ENCODE data around the gene IRS2. TPM values are rescaled to one million over a fixed set of nuclear protein-coding genes. Genes with fewer than 3 reads are reported as not detected.

IRS2 gene
- total and polyA plus RNA-seq, 2 donors (not counting 3 experiments of a cell fraction or from before 2014, with no cell fraction given) = 1.6 to 4.4 TPM

- H3K4me1 ChIP-seq (ENCODE audit: control insufficient read depth, extremely low read depth, insufficient read depth, low read length) = no peaks in the 10 kb centered on the region
- intact Hi-C loops (cut with micrococcal nuclease) = no loop called here
- H3K9me3 ChIP-seq (replicated peaks; ENCODE audit: control insufficient read depth, insufficient read depth, low read length) = no peaks in the 10 kb centered on the region
- H2AFZ ChIP-seq (ENCODE audit: low read depth, low read length) = no peak overlapping the region
- ChIA-PET CTCF (interaction anchor here (1.4 kb wide), 1 partner anchor 8 kb away, joined by 3 read pairs; no protein-coding TSS in a partner anchor), POLR2A (no interaction called here)
- H4K20me1 ChIP-seq (replicated peaks; ENCODE audit: control insufficient read depth, extremely low read depth, insufficient read depth, low read length) = no peaks in the 10 kb centered on the region
- H3K9ac ChIP-seq (replicated peaks; ENCODE audit: extremely low read depth, insufficient read depth, low read length) = no peak overlapping the region
- no TSS peak for BruUV-seq (replicated peaks)
- no peaks in the 10 kb centered on the region for H3K27me3 ChIP-seq (ENCODE audit: control insufficient read depth in 2 of 2, insufficient read depth in 2 of 2, low read length in 2 of 2)
- no peaks in the 10 kb centered on the region for H3K79me2 ChIP-seq (ENCODE audit: control insufficient read depth, insufficient read depth, low read length)
- FAIRE-seq (no peak), DNase-seq (ENCODE audit: low read depth, low spot score) (no peak)
- H3K9me1 ChIP-seq (replicated peaks; ENCODE audit: control insufficient read depth, extremely low read depth, insufficient read depth, low read length) = no peaks in the 10 kb centered on the region
- TF ChIP-seq MYC (IDR thresholded peaks at IDR 0.05; ENCODE audit: low read depth, low read length) (no peak), MAX (IDR thresholded peaks at IDR 0.05; ENCODE audit: insufficient read depth, insufficient read length) (no peak), JUN (IDR thresholded peaks at IDR 0.05; ENCODE audit: borderline replicate concordance, insufficient read depth, insufficient read length, low read depth) (no peak), FOS (IDR thresholded peaks at IDR 0.05; ENCODE audit: borderline replicate concordance, insufficient read depth, low read length) (no peak)
- H3K4me2 ChIP-seq (ENCODE audit: insufficient read depth, low read length) = no peak overlapping the region
- dilution Hi-C loops (cut with MboI; ENCODE audit: extremely low pct_ligation_motif_present, low sequenced_read_pairs) = no loop called here
- no peak overlapping the region for H3K27ac ChIP-seq (ENCODE audit: insufficient read depth, low read depth, low read length)
- H3K4me3 ChIP-seq (replicated peaks in 1 of 3; ENCODE audit: insufficient read depth in 1 of 3, low read depth in 1 of 3, low read length in 3 of 3) = no peak overlapping the region
- no peaks in the 10 kb centered on the region for H3K36me3 ChIP-seq (ENCODE audit: control insufficient read depth in 2 of 2, extremely low read depth in 1 of 2, insufficient read depth in 2 of 2, low read length in 2 of 2)
Observed at GRCh38 chr13:109759609-109760008, 26.8 kb downstream of the IRS2 start.

DNA sequence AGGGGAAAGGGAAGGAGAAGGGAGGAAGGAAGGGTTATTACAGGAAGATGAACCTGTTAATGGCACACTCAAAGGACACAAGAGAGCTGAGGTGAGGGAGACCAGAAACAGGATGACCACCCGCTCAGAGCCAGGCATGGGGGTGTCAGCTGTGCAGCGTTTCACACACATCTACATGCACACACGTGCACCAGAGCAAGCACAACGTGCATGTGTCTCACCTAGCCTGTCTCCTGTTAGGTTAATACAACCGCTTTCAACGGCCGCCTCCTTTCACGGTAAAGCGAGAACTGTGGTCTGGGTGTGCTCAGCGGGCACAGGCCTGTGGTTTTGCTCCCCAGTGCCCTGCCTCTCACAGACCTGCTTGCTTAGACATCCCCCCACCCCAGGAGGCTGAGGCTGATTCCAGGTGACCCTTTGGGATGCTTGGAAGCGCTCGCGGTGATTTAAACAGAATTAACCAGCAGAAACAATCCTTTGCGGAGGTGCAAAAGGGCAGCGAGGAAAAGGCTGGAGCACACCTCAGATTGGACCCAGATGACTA lies 27.4 kb downstream of the IRS2 start:
- TF ChIP-seq FOS (IDR thresholded peaks at IDR 0.05; ENCODE audit: borderline replicate concordance, insufficient read depth, low read length) (no peak), GATA2 (IDR thresholded peaks at IDR 0.05; ENCODE audit: insufficient read depth, insufficient read length, low read depth, low read length) (no peak)
- TF ChIP-seq, protein P1, sequence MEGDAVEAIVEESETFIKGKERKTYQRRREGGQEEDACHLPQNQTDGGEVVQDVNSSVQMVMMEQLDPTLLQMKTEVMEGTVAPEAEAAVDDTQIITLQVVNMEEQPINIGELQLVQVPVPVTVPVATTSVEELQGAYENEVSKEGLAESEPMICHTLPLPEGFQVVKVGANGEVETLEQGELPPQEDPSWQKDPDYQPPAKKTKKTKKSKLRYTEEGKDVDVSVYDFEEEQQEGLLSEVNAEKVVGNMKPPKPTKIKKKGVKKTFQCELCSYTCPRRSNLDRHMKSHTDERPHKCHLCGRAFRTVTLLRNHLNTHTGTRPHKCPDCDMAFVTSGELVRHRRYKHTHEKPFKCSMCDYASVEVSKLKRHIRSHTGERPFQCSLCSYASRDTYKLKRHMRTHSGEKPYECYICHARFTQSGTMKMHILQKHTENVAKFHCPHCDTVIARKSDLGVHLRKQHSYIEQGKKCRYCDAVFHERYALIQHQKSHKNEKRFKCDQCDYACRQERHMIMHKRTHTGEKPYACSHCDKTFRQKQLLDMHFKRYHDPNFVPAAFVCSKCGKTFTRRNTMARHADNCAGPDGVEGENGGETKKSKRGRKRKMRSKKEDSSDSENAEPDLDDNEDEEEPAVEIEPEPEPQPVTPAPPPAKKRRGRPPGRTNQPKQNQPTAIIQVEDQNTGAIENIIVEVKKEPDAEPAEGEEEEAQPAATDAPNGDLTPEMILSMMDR (IDR thresholded peaks at IDR 0.05; ENCODE audit: extremely low read depth in 1 of 2, insufficient read depth in 1 of 2, low read depth in 1 of 2, low read length in 2 of 2) = no peak
- H3K4me3 ChIP-seq (replicated peaks in 1 of 3; ENCODE audit: insufficient read depth in 1 of 3, low read depth in 1 of 3, low read length in 3 of 3) = no peak overlapping the region
- no peaks in the 10 kb centered on the region for H3K27me3 ChIP-seq (ENCODE audit: control insufficient read depth in 2 of 2, insufficient read depth in 2 of 2, low read length in 2 of 2)
- BruUV-seq (replicated peaks) = no TSS peak
- no peaks in the 10 kb centered on the region for H3K79me2 ChIP-seq (ENCODE audit: control insufficient read depth, insufficient read depth, low read length)
- no peaks in the 10 kb centered on the region for H3K9me1 ChIP-seq (replicated peaks; ENCODE audit: control insufficient read depth, extremely low read depth, insufficient read depth, low read length)
- no peaks in the 10 kb centered on the region for H4K20me1 ChIP-seq (replicated peaks; ENCODE audit: control insufficient read depth, extremely low read depth, insufficient read depth, low read length)
- no peaks in the 10 kb centered on the region for H3K36me3 ChIP-seq (ENCODE audit: control insufficient read depth in 2 of 2, extremely low read depth in 1 of 2, insufficient read depth in 2 of 2, low read length in 2 of 2)
- intact Hi-C loops (cut with micrococcal nuclease) = no loop called here
- H3K9me3 ChIP-seq (replicated peaks; ENCODE audit: control insufficient read depth, insufficient read depth, low read length) = no peaks in the 10 kb centered on the region
- H2AFZ ChIP-seq (ENCODE audit: low read depth, low read length) = no peak overlapping the region
- no peak for FAIRE-seq
- H3K27ac ChIP-seq (ENCODE audit: insufficient read depth, low read depth, low read length) = no peak overlapping the region
- ChIA-PET POLR2A (no interaction called here), CTCF (no interaction called here)
- no peak overlapping the region for H3K4me2 ChIP-seq (ENCODE audit: insufficient read depth, low read length)
- H3K4me1 ChIP-seq (ENCODE audit: control insufficient read depth, extremely low read depth, insufficient read depth, low read length) = no peaks in the 10 kb centered on the region
- dilution Hi-C loops (cut with MboI; ENCODE audit: extremely low pct_ligation_motif_present, low sequenced_read_pairs) = no loop called here
- H3K9ac ChIP-seq (replicated peaks; ENCODE audit: extremely low read depth, insufficient read depth, low read length) = no peak overlapping the region
- no peak for DNase-seq (ENCODE audit: low read depth, low spot score)
